Endothelial cell (in vitro differentiated cells): ENCODE measurements around the gene STK32C. TPM values are rescaled to one million over a fixed set of nuclear protein-coding genes. Genes with fewer than 3 reads are reported as not detected.

Source experiments
- DNase-seq: peaks from one replicate; pipeline ENCODE4 v3.0.0; 2021; ENCODE audit warnings: low spot score
- H3K27ac Mint-ChIP-seq: one replicate; pipeline ENCODE4 v1.8.0; 2021; ENCODE audit warnings: mixed read lengths, inconsistent platforms; ENCODE audit not compliant: unreplicated experiment
- H3K27me3 Mint-ChIP-seq: one replicate; pipeline ENCODE4 v1.8.0; 2021; ENCODE audit warnings: mild to moderate bottlenecking, moderate library complexity, mixed read lengths, inconsistent platforms; ENCODE audit not compliant: unreplicated experiment
- H3K36me3 Mint-ChIP-seq: one replicate; pipeline ENCODE4 v1.8.0; 2021; ENCODE audit warnings: mild to moderate bottlenecking, low read depth, mixed read lengths, inconsistent platforms; ENCODE audit not compliant: unreplicated experiment
- H3K4me1 Mint-ChIP-seq: one replicate; pipeline ENCODE4 v1.8.0; 2021; ENCODE audit warnings: mild to moderate bottlenecking, mixed read lengths, inconsistent platforms; ENCODE audit not compliant: unreplicated experiment
- H3K4me3 Mint-ChIP-seq: one replicate; pipeline ENCODE4 v1.8.0; 2021; ENCODE audit warnings: mild to moderate bottlenecking, mixed read lengths, inconsistent platforms; ENCODE audit not compliant: unreplicated experiment
- H3K9me3 Mint-ChIP-seq: one replicate; pipeline ENCODE4 v1.8.0; 2021; ENCODE audit warnings: mixed read lengths, inconsistent platforms; ENCODE audit not compliant: unreplicated experiment
- long read RNA-seq: library from polyadenylated mRNA; unstranded; transcript quantifications from one replicate; pipeline ENCODE4 v2.0.0, GENCODE V29; 2020; ENCODE audit not compliant: unreplicated experiment
- total RNA-seq: library from RNA; stranded (reverse); fragmentation: NEBNext Ultra II Directional; extraction: Animal tissue kit (Norgen Biotek cat#: 25700); gene quantifications from one replicate; pipeline ENCODE4 v1.2.1, GENCODE V29; 2021; ENCODE audit not compliant: unreplicated experiment
- TF ChIP-seq, protein P1 (sequence below): fragments of 200-600 bp; sonication (generic); IDR thresholded peaks from one replicate; pipeline ENCODE4 v1.5.0; 2021; ENCODE audit warnings: antibody characterized with exemption; ENCODE audit not compliant: unreplicated experiment

STK32C gene
- 12.6 TPM for total RNA-seq
- long read RNA-seq, partial matches to known transcripts, result 0 of 7 reads
- long read RNA-seq, other reads (novel, unspliced or antisense), result 4 of 7 reads

DNA sequence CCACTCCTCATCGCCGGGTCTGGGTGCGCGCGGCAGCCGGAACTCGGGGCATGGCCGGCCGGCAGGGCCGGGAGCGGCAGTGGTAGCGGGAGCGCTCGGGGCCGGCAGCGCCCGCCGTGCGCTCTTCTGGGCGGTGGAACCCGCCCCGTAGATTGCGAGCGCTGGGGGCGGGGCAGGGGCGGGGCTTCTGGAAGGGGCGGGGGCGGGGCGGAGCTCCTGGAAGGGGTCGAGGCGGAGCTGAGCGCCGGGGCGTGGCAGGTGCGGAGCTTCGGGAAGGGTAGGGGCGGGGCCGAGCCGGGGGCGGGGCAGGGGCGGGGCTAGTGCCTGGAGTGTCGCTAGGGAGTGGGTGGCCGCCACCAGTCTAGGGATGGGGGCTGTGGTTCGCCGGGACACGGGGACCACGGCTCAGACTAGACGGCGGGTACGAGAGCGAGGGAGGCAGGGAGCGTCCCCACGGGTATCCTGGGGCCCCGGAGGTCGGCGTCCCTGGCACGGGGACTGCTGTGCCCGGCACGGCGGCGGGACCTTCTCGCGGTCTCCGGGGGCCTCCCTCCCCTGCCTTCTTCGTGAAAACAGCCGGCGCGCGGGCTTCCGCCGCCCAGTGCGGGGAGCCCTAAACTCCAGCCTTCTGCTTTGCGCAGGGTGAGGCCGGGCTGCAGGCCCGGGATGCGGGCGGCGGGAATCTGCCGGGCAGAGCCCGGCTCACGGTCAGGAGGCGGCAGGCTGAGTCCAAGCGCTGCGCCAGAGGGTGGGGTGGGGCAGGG lies at the start of gene STK32C:
Gene STK32C, minus strand, starts transcription at position 128 of the 764 bp plus-strand sequence. Its CDS starts 117 bp downstream, at position 11.
- Mint-ChIP-seq H3K4me1 (peaks cover 7% of the 10 kb centered on the region), H3K4me3 (peak within 1 kb of the TSS; percentile 87), H3K27me3 (peaks cover 28% of the 10 kb centered on the region), H3K36me3 (peaks cover 15% of the 10 kb centered on the region), H3K27ac (no peak within 1 kb of the TSS), H3K9me3 (no peaks in the 10 kb centered on the region)
- peak; percentile 82 for DNase-seq
- TF ChIP-seq, protein P1, sequence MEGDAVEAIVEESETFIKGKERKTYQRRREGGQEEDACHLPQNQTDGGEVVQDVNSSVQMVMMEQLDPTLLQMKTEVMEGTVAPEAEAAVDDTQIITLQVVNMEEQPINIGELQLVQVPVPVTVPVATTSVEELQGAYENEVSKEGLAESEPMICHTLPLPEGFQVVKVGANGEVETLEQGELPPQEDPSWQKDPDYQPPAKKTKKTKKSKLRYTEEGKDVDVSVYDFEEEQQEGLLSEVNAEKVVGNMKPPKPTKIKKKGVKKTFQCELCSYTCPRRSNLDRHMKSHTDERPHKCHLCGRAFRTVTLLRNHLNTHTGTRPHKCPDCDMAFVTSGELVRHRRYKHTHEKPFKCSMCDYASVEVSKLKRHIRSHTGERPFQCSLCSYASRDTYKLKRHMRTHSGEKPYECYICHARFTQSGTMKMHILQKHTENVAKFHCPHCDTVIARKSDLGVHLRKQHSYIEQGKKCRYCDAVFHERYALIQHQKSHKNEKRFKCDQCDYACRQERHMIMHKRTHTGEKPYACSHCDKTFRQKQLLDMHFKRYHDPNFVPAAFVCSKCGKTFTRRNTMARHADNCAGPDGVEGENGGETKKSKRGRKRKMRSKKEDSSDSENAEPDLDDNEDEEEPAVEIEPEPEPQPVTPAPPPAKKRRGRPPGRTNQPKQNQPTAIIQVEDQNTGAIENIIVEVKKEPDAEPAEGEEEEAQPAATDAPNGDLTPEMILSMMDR, result no peak

- Mint-ChIP-seq H3K27ac (no peak overlapping the region), H3K27me3 (peaks cover 8% of the 10 kb centered on the region), H3K9me3 (no peaks in the 10 kb centered on the region), H3K4me3 (no peak overlapping the region), H3K36me3 (peaks cover 11% of the 10 kb centered on the region), H3K4me1 (peaks cover 2% of the 10 kb centered on the region)
- no peak for DNase-seq
- TF ChIP-seq, protein P1, result no peak
Measured at GRCh38 chr10:132356621-132357195, 49.0 kb upstream of the STK32C start.

DNA sequence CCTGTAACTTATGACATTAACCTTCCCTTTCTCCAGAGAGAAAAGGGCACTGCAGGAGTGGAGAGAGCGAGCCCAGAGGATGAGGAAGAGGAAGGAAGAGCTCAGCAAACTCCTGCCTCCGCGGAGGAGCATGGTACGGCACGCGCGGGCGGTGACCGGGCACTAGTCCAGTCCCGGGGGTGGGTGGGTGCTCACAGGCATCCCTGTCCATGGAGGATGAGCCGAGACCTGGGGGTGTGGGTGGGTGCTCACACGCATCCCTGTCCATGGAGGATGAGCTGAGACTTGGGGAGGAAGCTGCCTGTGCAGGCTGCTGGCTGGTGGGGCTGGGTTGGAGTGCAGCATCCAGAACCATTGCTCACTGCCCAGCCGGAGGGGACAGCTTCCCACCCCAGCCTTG lies 48.0 kb upstream of the STK32C start:
- H3K27ac Mint-ChIP-seq, result no peak overlapping the region
- H3K27me3 Mint-ChIP-seq, result peaks cover 8% of the 10 kb centered on the region
- H3K9me3 Mint-ChIP-seq, result no peaks in the 10 kb centered on the region

GRCh38 chr10:132355297-132355696 lies 47.5 kb upstream of the STK32C start:
- H3K4me3 Mint-ChIP-seq, result no peak overlapping the region
- no peak overlapping the region for H3K27ac Mint-ChIP-seq

More for the DNA sequence above, 48.0 kb upstream of the STK32C start:
- TF ChIP-seq, protein P1, result no peak
- H3K36me3 Mint-ChIP-seq, result peaks cover 15% of the 10 kb centered on the region
- H3K4me3 Mint-ChIP-seq, result no peak overlapping the region
- DNase-seq, result no peak
- peaks cover 2% of the 10 kb centered on the region for H3K4me1 Mint-ChIP-seq

More at GRCh38 chr10:132355297-132355696, 47.5 kb upstream of the STK32C start:
- DNase-seq, result no peak
- no peaks in the 10 kb centered on the region for H3K9me3 Mint-ChIP-seq
- TF ChIP-seq, protein P1, result no peak
- peaks cover 2% of the 10 kb centered on the region for H3K4me1 Mint-ChIP-seq
- H3K27me3 Mint-ChIP-seq, result peaks cover 8% of the 10 kb centered on the region
- peaks cover 15% of the 10 kb centered on the region for H3K36me3 Mint-ChIP-seq
